PC-3 (cell line): Measurements from ENCODE around the gene ABHD1.

Source experiments
- CTCF ChIP-seq: fragments of 300-600 bp; sonication (generic); conservative IDR thresholded peaks from 2 replicates; pipeline ENCODE4 v1.5.1; 2017; ENCODE audit warnings: antibody characterized with exemption, low read depth, mild to moderate bottlenecking, low read length
- EZH2 ChIP-seq: fragments of 300-600 bp; sonication (generic); IDR thresholded peaks from one replicate; pipeline ENCODE4 v1.6.1; 2017; ENCODE audit warnings: antibody characterized with exemption, mild to moderate bottlenecking, low read length; ENCODE audit not compliant: unreplicated experiment
- EZH2phosphoT487 ChIP-seq: fragments of 300-600 bp; sonication (generic); IDR thresholded peaks from 2 replicates; pipeline ENCODE4 v1.6.1; 2018; ENCODE audit warnings: mild to moderate bottlenecking, antibody characterized with exemption, low read length, borderline replicate concordance

GRCh38 chr2:27085062-27085672 lies 38.4 kb upstream of the ABHD1 start:
- TF ChIP-seq CTCF (no peak), EZH2 (no peak), EZH2phosphoT487 (no peak)
